ENCODE data around the gene E2F2. TPM values are rescaled to one million over a fixed set of nuclear protein-coding genes. Genes with fewer than 3 reads are reported as not detected.

E2F2 gene
- total RNA-seq, 1 experiment from 2014 or later = 5.1 TPM

DNA sequence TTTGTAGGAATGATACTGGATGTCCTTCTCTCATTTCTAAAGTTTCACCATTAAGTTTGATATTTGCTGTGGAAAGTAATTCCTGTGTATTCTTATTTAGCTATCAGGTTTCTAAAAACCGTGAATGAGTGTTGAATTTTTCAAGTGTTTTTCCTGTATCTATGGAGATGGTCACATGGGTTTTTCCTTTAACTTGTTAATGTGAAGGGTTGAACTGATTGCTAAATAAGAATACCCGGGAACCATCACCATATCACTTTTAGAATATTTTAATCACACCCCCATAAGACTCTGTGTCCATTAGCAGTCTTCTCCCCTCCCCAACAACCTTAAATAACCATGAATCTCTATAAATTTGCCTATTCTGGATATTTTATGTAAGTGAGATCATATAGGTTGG lies 30.6 kb downstream of the E2F2 start:
- no peak for DNase-seq
- WGBS (ENCODE audit: extremely low coverage, insufficient read length, low lambda C conversion rate) = no CpG with 5 or more reads among the region's 2 CpGs
- Histone ChIP-seq H3T11ph (ENCODE audit: low read length) (no peak overlapping the region), H3K18ac (ENCODE audit: insufficient read length, low read depth, low read length) (no peak overlapping the region), H2BK15ac (ENCODE audit: low read depth, low read length) (no peak overlapping the region), H3K4ac (ENCODE audit: low read depth, low read length) (no peak overlapping the region), H4K8ac (replicated peaks; ENCODE audit: insufficient read length, low read depth, low read length) (no peak overlapping the region), H3K9ac (ENCODE audit: extremely low read depth, insufficient read length, low read length) (no peak overlapping the region), H2BK12ac (ENCODE audit: insufficient read length, low read depth, low read length) (no peak overlapping the region), H3K23me2 (ENCODE audit: insufficient read length, low read depth, low read length, poor library complexity, severe bottlenecking) (no peaks in the 10 kb centered on the region), H2BK20ac (ENCODE audit: low read depth, low read length, poor library complexity, severe bottlenecking) (no peak overlapping the region), H3K23ac (ENCODE audit: insufficient read length, low read depth, low read length) (no peak overlapping the region), H3K27ac (ENCODE audit: insufficient read length, low read depth, low read length) (no peak overlapping the region), H3K79me2 (ENCODE audit: insufficient read depth, low read length) (no peaks in the 10 kb centered on the region), H3K4me2 (ENCODE audit: insufficient read depth, insufficient read length, low read length) (no peak overlapping the region), H4K91ac (ENCODE audit: insufficient read length, low read depth, low read length) (no peak overlapping the region), H3K79me1 (ENCODE audit: insufficient read depth, low read depth, low read length, poor library complexity, severe bottlenecking) (no peaks in the 10 kb centered on the region), H2AK5ac (ENCODE audit: insufficient read length, low read length) (no peak overlapping the region), H4K20me1 (ENCODE audit: control insufficient read depth, insufficient read depth, insufficient read length) (no peaks in the 10 kb centered on the region), H3K9me3 (ENCODE audit: control insufficient read depth, low read depth, low read length) (no peaks in the 10 kb centered on the region), H2BK5ac (ENCODE audit: insufficient read length, low read length) (no peak overlapping the region), H4K5ac (ENCODE audit: insufficient read length, low read depth, low read length) (no peak overlapping the region), H3K4me1 (ENCODE audit: insufficient read depth, low read length) (no peaks in the 10 kb centered on the region), H3K27me3 (ENCODE audit: insufficient read depth, low read length) (no peaks in the 10 kb centered on the region), H3K14ac (ENCODE audit: insufficient read depth, low read length) (no peak overlapping the region), H3K56ac (ENCODE audit: insufficient read length, low read depth, low read length) (no peak overlapping the region), H2BK120ac (ENCODE audit: low read depth, low read length, poor library complexity, severe bottlenecking) (peak overlapping the region; percentile 48), H2AFZ (ENCODE audit: low read length) (no peak overlapping the region)
- Mint-ChIP-seq H3K27me3 (ENCODE audit: low read depth) (peaks cover 28% of the 10 kb centered on the region), H3K36me3 (ENCODE audit: insufficient read depth in 1 of 3, low read depth in 3 of 3) (no peaks in the 10 kb centered on the region), H3K4me3 (no peak overlapping the region), H3K9me3 (no peaks in the 10 kb centered on the region), H3K27ac (no peak overlapping the region), H3K4me1 (peaks cover 4 to 5% of the 10 kb centered on the region in 2 experiments)
- TF ChIP-seq, protein P1, sequence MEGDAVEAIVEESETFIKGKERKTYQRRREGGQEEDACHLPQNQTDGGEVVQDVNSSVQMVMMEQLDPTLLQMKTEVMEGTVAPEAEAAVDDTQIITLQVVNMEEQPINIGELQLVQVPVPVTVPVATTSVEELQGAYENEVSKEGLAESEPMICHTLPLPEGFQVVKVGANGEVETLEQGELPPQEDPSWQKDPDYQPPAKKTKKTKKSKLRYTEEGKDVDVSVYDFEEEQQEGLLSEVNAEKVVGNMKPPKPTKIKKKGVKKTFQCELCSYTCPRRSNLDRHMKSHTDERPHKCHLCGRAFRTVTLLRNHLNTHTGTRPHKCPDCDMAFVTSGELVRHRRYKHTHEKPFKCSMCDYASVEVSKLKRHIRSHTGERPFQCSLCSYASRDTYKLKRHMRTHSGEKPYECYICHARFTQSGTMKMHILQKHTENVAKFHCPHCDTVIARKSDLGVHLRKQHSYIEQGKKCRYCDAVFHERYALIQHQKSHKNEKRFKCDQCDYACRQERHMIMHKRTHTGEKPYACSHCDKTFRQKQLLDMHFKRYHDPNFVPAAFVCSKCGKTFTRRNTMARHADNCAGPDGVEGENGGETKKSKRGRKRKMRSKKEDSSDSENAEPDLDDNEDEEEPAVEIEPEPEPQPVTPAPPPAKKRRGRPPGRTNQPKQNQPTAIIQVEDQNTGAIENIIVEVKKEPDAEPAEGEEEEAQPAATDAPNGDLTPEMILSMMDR (conservative IDR thresholded peaks at IDR 0.05) = no peak
